GM19467 (cell line): Measurements from ENCODE around the gene NUDT16.

Experiments used
- ATAC-seq: cut with Tn5 transposase; IDR thresholded peaks from one replicate; pipeline ENCODE4 v1.9.1; 2021; ENCODE audit warnings: mild to moderate bottlenecking, moderate library complexity; ENCODE audit not compliant: unreplicated experiment

Gene NUDT16

DNA sequence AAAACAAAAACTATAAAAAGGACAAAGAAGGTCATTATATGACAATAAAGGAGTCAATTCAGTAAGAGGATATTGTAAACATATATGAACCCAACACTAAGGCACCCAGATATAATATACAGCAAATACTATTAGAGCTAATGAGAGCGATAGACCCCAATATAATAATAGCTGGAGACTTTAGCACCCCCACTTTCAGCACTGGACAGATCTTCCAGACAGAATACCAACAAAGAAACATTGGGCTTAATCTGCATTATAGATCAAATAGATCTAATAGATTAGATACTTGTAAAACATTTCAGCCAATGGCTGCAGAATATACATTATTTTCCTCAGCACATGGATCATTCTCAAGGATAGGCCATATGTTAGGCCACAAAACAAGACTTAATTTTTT is 53.4 kb downstream of the NUDT16 start:
- no peak for ATAC-seq
